HPDE6-E6E7 (cell line): Measurements from ENCODE around the gene GTF3C1.

Experiments
- DNase-seq: peaks from one replicate; pipeline ENCODE4 v3.0.0; 2011; ENCODE audit warnings: missing footprints; ENCODE audit errors: extremely low spot score

The GTF3C1 gene

GRCh38 chr16:27428026-27428785 is 121.5 kb downstream of the GTF3C1 start:
- no peak for DNase-seq

GRCh38 chr16:27427538-27427937 is 122.2 kb downstream of the GTF3C1 start:
- no peak for DNase-seq

- peak; percentile 88 for DNase-seq
Observed at GRCh38 chr16:27426423-27427408, 123.0 kb downstream of the GTF3C1 start.

- DNase-seq = no peak
Observed at GRCh38 chr16:27425961-27426360, 123.8 kb downstream of the GTF3C1 start.

GRCh38 chr16:27424772-27425498 is 124.8 kb downstream of the GTF3C1 start:
- no peak for DNase-seq

GRCh38 chr16:27421961-27422740 is 127.6 kb downstream of the GTF3C1 start:
- no peak for DNase-seq

- no peak for DNase-seq
Observed at GRCh38 chr16:27417047-27417671, 132.6 kb downstream of the GTF3C1 start.

GRCh38 chr16:27414788-27415431 is 134.8 kb downstream of the GTF3C1 start:
- DNase-seq = no peak

- no peak for DNase-seq
Observed at GRCh38 chr16:27413956-27414355, 135.8 kb downstream of the GTF3C1 start.

GRCh38 chr16:27410761-27411160 is 139.0 kb downstream of the GTF3C1 start:
- no peak for DNase-seq
